SK-N-MC (cell line): ENCODE results near the gene SLC35F4.

ENCODE experiments used
- EZH2 ChIP-seq: fragments of 200-600 bp; sonication (generic); IDR thresholded peaks from one replicate; pipeline ENCODE4 v1.6.1; 2017; ENCODE audit warnings: antibody characterized with exemption
- POLR2AphosphoS5 ChIP-seq: IDR thresholded peaks from 2 replicates; pipeline ENCODE4 v1.6.1; 2012; ENCODE audit warnings: mild to moderate bottlenecking, low read depth, low read length, borderline replicate concordance

DNA sequence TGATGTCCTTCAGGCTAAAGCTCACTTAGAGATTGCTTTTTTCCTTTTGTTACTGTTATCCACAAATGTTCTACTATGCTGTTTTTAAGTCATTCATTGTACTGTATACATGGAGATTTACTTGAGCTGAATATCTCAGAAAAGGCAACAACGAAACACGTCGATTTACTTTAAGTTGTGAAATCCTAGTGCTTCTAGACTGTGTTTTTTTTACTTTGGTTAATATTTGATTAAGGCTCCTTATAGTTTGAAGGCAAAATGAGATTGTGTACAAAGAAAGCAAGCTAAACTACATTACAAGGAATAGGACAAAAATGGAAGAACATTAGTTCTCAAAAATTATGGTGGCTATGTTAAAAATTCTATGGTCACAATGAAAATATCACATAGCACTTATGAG is 114.5 kb downstream of the SLC35F4 start:
- TF ChIP-seq POLR2AphosphoS5 (no peak), EZH2 (no peak)
